ENCODE measurements around the gene KLF6. TPM values are rescaled to one million over a fixed set of nuclear protein-coding genes. Genes with fewer than 3 reads are reported as not detected.
A peak's percentile ranks its signal among the peaks of the same experiment; 100 is the strongest.

Gene KLF6
- total and polyA plus RNA-seq, 9 of the 15 experiments (the other 6 are each of a cell fraction or from before 2014, with no cell fraction given): 3.2 to 23.9 (median 8.0) TPM

- TF ChIP-seq MTA1 (IDR thresholded peaks at IDR 0.05; ENCODE audit: borderline replicate concordance) (peak; percentile 34; the same call in 1 of the 2 replicates), ZNF224 (CRISPR knock-in tag; IDR thresholded peaks at IDR 0.05) (no peak), ZNF740 (CRISPR knock-in tag; IDR thresholded peaks at IDR 0.05) (no peak), ZNF740 (tag; IDR thresholded peaks at IDR 0.05) (no peak), ESRRB (CRISPR knock-in tag; IDR thresholded peaks at IDR 0.05; ENCODE audit: borderline replicate concordance) (no peak), TSHZ1 (CRISPR knock-in tag; IDR thresholded peaks at IDR 0.05) (no peak), MAFF (IDR thresholded peaks at IDR 0.05; ENCODE audit: low read length) (no peak), HEY1 (CRISPR knock-in tag; IDR thresholded peaks at IDR 0.05; ENCODE audit: borderline replicate concordance) (no peak), TAF7 (tag; IDR thresholded peaks at IDR 0.05) (no peak), POLR3A (IDR thresholded peaks at IDR 0.05; ENCODE audit: borderline replicate concordance, extremely low read depth, insufficient read depth, insufficient read length) (no peak), NR2F6 (CRISPR knock-in tag; IDR thresholded peaks at IDR 0.05) (no peak), HLTF (IDR thresholded peaks at IDR 0.05) (no peak), ZNF79 (CRISPR knock-in tag; IDR thresholded peaks at IDR 0.05; ENCODE audit: low read depth) (no peak)
These were observed 20.9 kb upstream of the KLF6 start (continued) for GRCh38 chr10:3805791-3806461.

All from K562 (cell line).